DMS79 treated with DMSO at 0.1 percent for 48 hours (cell line): ENCODE measurements around the gene KRIT1.

ENCODE experiments used
- DNase-seq: peaks from one replicate; lab custom pipeline; 2025; lab: John Stamatoyannopoulos, UW

Gene KRIT1

GRCh38 chr7:92150450-92151017 is 95.2 kb downstream of the KRIT1 start:
- no peak for DNase-seq

DNA sequence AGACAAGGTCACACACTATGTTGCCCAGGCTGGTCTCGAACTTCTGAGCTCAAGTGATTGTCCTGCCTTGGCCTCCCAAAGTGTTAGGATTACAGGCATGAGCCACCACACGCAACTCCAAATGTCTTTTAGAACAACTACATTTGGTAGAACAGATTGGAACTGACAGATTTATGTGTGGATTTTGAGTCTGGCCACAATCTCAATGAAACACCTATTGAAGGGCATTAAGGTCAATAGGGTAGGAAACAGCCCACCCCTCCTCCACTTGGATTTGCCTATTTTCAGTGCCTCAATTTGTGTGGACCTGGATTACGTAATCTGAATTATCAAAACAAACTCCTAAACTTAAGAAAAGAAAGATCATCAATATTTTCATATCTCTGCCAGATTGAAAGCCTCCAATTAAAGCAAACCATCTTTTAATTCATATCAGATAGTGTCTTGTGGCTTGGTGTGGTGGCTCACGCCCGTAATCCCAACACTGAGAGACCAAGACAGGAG is 95.9 kb downstream of the KRIT1 start:
- no peak for DNase-seq
